ENCODE results near the gene WDR89. TPM values are rescaled to one million over a fixed set of nuclear protein-coding genes. Genes with fewer than 3 reads are reported as not detected.
A peak's percentile ranks its signal among the peaks of the same experiment; 100 is the strongest.
"Not testable (repeated sequence)": the region's sequence is repeated elsewhere in the genome, so short reads cannot be mapped to it uniquely, and the experiment has no call there.

The WDR89 gene
- total RNA-seq, 8 experiments from 2014 or later, result 11.9 to 22.5 (median 16.4) TPM

- Histone ChIP-seq H3K4me1 (replicated peaks in 1 of 2) (no peaks in the 10 kb centered on the region), H3K27ac (no peak overlapping the region), H3K4me3 (no peak overlapping the region)
- ATAC-seq (replicated peaks in 6 of 8), result no peak
- in situ Hi-C loops (cut with MboI; ENCODE audit: low pct_unique_long_range_greater_than_20kb in 2 of 9, low sequenced_read_pairs in 9 of 9, unreplicated experiment in 9 of 9), result no loop called here
Observed at GRCh38 chr14:63670692-63671091, 29.0 kb upstream of the WDR89 start.

DNA sequence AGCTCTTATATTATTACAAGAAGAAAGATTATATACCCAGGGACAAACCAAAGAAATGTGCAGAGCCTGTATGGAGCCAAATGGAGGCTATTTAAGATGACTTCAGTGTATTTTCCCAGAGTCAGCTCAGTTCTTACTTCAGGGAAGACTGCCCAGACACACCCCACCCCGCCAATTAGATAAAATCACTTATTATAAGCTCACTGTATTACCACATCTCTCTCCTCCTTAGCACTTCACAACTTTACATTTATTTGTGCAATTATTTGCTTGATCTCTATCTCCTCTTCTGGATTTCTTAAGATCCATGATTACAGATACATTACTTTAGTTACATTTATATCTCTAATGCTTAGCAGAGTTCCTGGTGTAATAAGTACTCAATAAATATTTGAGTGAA, 24.7 kb upstream of the WDR89 start:
- in situ Hi-C loops (cut with MboI; ENCODE audit: low pct_unique_long_range_greater_than_20kb in 2 of 9, low sequenced_read_pairs in 9 of 9, unreplicated experiment in 9 of 9), result no loop called here
- Histone ChIP-seq H3K27ac (no peak overlapping the region), H3K4me3 (no peak overlapping the region), H3K4me1 (replicated peaks in 1 of 2) (no peaks in the 10 kb centered on the region)
- 14 to 100% (median 78%) methylated on average over 1 of the region's 1 CpG; no CpG with 5 or more reads in 2 of the 10 experiments for WGBS, 10 experiments
- peak in 2 of 8 experiments; percentile 34 to 59 for ATAC-seq (replicated peaks in 6 of 8)

GRCh38 chr14:63663428-63664341, 22.0 kb upstream of the WDR89 start:
- Histone ChIP-seq H3K27ac (no peak overlapping the region), H3K4me3 (no peak overlapping the region), H3K4me1 (replicated peaks in 1 of 2) (no peaks in the 10 kb centered on the region)
- in situ Hi-C loops (cut with MboI; ENCODE audit: low pct_unique_long_range_greater_than_20kb in 2 of 9, low sequenced_read_pairs in 9 of 9, unreplicated experiment in 9 of 9), result no loop called here
- 90 to 100% (median 100%) methylated on average over 3 to 5 of the region's 12 CpGs; no CpG with 5 or more reads in 6 of the 10 experiments for WGBS, 10 experiments
- peak in 6 of 8 experiments; percentile 16 to 76 (median 38) for ATAC-seq (replicated peaks in 6 of 8)

- no peak for ATAC-seq (replicated peaks in 6 of 8)
- in situ Hi-C loops (cut with MboI; ENCODE audit: low pct_unique_long_range_greater_than_20kb in 2 of 9, low sequenced_read_pairs in 9 of 9, unreplicated experiment in 9 of 9), result no loop called here
- no peaks in the 10 kb centered on the region for H3K4me1 ChIP-seq (replicated peaks in 1 of 2)
- H3K4me3 ChIP-seq, result no peak overlapping the region
- no peak overlapping the region for H3K27ac ChIP-seq
- 77 to 100% (median 96%) methylated on average over 1 to 5 of the region's 8 CpGs; no CpG with 5 or more reads in 6 of the 10 experiments for WGBS, 10 experiments
Observed at GRCh38 chr14:63662776-63663175, 21.1 kb upstream of the WDR89 start.

DNA sequence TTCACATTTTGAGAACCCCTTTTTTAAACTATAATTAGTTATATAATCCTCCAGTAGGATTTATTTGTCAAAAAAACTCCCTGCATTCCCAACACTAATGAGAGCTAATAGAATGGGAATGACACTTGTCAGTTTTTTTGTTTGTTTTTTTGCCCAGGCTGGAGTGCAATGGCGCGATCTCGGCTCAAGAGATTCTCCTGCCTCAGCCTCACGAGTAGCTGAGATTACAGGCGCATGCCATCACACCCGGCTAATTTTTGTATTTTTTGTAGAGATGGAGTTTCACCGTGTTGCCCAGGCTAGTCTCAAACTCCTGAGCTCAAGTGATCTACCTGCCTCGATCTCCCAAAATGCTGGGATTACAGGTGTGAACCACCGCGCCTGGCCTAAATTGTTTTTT, 20.2 kb upstream of the WDR89 start:
- not testable (repeated sequence) for ATAC-seq (replicated peaks in 6 of 8)

GRCh38 chr14:63659726-63660125, 18.1 kb upstream of the WDR89 start:
- 40 to 100% (median 85%) methylated on average over 1 to 4 of the region's 4 CpGs; no CpG with 5 or more reads in 2 of the 10 experiments for WGBS, 10 experiments
- Histone ChIP-seq H3K4me1 (replicated peaks in 1 of 2) (no peaks in the 10 kb centered on the region), H3K27ac (no peak overlapping the region), H3K4me3 (no peak overlapping the region)
- ATAC-seq (replicated peaks in 6 of 8), result peak in 3 of 8 experiments; percentile 27 to 35 (median 30)
- in situ Hi-C loops (cut with MboI; ENCODE audit: low pct_unique_long_range_greater_than_20kb in 2 of 9, low sequenced_read_pairs in 9 of 9, unreplicated experiment in 9 of 9), result no loop called here

More for the DNA sequence above, 20.2 kb upstream of the WDR89 start:
- H3K4me3 ChIP-seq; in situ Hi-C loops (cut with MboI; ENCODE audit: low pct_unique_long_range_greater_than_20kb in 2 of 9, low sequenced_read_pairs in 9 of 9, unreplicated experiment in 9 of 9); H3K4me1 ChIP-seq (replicated peaks in 1 of 2); H3K27ac ChIP-seq: not testable (repeated sequence)
- 88 to 98% (median 95%) methylated on average over 4 to 10 of the region's 10 CpGs; no CpG with 5 or more reads in 4 of the 10 experiments for WGBS, 10 experiments

DNA sequence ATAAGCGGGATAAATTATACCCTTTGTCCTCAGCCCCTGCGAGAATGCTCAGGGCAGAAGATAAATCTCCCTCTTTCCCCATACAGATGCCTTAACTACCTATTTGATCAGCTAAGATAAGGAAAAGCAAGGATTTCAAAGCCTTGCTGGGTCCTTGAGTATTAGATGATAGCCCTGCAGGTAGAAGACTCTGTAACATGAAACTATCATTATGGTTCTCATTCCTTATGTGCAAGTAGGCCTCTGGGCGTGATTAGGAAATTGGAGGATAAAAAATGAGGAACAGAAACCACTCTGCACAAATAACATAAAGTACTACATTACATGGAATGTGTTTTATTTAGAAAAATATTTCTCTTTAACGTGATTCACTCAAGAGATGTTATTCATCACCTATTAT, 14.5 kb upstream of the WDR89 start:
- Histone ChIP-seq H3K4me3 (no peak overlapping the region), H3K27ac (no peak overlapping the region), H3K4me1 (replicated peaks in 1 of 2) (no peaks in the 10 kb centered on the region)
- no peak for ATAC-seq (replicated peaks in 6 of 8)
- whole genome bisulfite sequencing, 10 experiments, result 80 to 100% (median 94%) methylated on average over 2 to 4 of the region's 4 CpGs; no CpG with 5 or more reads in 1 of the 10 experiments
- in situ Hi-C loops (cut with MboI; ENCODE audit: low pct_unique_long_range_greater_than_20kb in 2 of 9, low sequenced_read_pairs in 9 of 9, unreplicated experiment in 9 of 9), result no loop called here

DNA sequence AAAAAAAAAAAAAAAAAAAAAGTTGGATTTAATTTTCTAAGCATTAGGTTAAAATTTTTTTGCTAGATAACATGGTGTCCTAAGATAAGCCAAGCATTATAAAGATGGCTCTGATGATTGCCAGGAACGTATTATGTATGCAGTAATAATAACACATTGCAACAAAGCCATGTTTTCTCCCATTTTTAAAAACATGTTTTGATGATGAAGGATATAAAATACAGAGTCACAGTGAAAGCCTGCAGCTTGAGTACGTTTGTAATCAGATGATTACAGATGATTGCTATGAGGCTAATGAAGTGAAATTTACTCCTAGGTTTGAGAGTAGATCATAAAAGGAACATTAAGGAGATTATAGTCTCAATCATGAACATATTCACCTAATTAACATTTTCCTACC, 13.3 kb upstream of the WDR89 start:
- WGBS, 10 experiments, result 50 to 100% (median 80%) methylated on average over 1 to 2 of the region's 2 CpGs
- H3K27ac ChIP-seq, result no peak overlapping the region
- no peak for ATAC-seq (replicated peaks in 6 of 8)
- in situ Hi-C loops (cut with MboI; ENCODE audit: low pct_unique_long_range_greater_than_20kb in 2 of 9, low sequenced_read_pairs in 9 of 9, unreplicated experiment in 9 of 9), result no loop called here
- no peaks in the 10 kb centered on the region for H3K4me1 ChIP-seq (replicated peaks in 1 of 2)
- no peak overlapping the region for H3K4me3 ChIP-seq

DNA sequence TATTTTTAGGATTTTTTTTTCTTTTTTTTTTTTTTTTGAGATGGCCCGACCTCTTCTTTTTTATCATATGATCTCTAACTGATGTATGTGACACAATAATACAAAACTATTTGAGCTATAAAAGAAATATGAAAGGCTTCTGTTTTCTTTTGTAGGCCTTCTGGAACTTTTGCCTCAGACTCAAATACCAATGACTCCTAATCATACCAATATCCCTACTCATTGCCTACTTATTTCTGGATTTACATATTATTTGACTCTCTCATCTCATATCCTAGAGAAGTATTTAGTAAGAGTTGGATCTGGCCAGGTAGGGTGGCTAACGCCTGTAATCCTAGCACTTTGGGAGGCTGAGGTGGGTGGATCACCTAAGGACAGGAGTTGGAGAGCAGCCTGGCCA, 12.7 kb upstream of the WDR89 start:
- Histone ChIP-seq H3K4me1 (replicated peaks in 1 of 2) (no peaks in the 10 kb centered on the region), H3K27ac (no peak overlapping the region), H3K4me3 (no peak overlapping the region)
- no peak for ATAC-seq (replicated peaks in 6 of 8)
- in situ Hi-C loops (cut with MboI; ENCODE audit: low pct_unique_long_range_greater_than_20kb in 2 of 9, low sequenced_read_pairs in 9 of 9, unreplicated experiment in 9 of 9), result no loop called here
- WGBS, 10 experiments, result 33 to 100% (median 91%) methylated on average over 1 to 2 of the region's 2 CpGs; no CpG with 5 or more reads in 4 of the 10 experiments

DNA sequence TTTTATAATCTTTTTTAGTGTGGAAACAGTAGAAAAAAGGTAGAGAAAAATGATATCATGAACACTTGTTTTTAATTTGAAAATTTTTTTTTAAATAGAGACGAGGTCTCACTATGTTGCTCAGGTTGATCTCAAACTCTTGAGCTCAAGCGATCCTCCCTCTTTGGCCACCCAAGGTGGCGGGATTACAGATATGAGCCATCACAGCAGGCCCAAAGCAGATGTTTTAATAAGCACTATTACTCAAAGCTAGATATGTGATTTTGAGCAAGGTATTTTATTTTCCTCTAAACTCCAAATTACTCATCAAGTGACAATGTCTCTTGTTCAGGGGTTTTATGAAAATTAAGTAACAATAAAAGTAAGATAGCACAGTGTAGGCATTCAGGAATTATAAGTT, 10.7 kb upstream of the WDR89 start:
- 83 to 100% (median 92%) methylated on average over 2 to 3 of the region's 3 CpGs; no CpG with 5 or more reads in 3 of the 10 experiments for WGBS, 10 experiments
- no peak overlapping the region for H3K27ac ChIP-seq

DNA sequence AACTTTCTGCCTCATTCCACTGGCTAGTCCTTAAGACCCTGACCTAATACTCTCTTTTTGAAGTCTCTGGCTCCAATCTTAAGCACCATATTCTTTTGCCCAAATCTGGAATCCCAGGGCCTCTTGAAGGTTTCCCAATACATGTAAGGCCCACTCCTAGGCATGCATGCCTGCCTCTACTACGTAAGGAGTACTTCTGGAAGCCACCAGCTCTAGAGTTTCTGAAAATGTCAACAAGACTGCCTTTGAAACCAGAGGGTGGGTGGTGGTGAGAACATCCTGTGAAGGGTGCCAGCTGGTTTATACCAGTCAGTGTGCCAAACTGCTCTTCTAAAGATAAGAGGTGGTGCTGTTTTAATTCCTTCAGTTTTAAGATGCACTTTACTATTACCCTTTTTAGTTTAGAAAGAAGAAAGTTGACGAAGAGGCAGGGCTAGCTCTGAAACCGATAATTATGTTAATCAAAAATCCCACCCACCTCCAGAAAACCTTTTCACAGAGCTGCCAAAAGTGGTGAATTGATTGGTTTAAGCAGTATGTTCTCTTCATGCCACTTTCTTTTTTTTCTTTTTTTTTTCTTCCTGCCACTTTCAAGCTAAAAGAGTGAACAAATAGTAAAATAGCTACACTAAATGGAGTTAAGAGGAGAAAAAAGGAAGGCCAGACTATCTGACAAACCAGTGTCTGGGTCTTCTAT, 8.7 kb upstream of the WDR89 start:
- Histone ChIP-seq H3K27ac (no peak overlapping the region), H3K4me3 (no peak overlapping the region), H3K4me1 (replicated peaks in 1 of 2) (no peaks in the 10 kb centered on the region)
- ATAC-seq (replicated peaks in 6 of 8), result no peak
- in situ Hi-C loops (cut with MboI; ENCODE audit: low pct_unique_long_range_greater_than_20kb in 2 of 9, low sequenced_read_pairs in 9 of 9, unreplicated experiment in 9 of 9), result no loop called here
- WGBS, 10 experiments, result 61 to 90% (median 76%) methylated on average over 1 to 3 of the region's 3 CpGs; no CpG with 5 or more reads in 3 of the 10 experiments

More for the DNA sequence above, 10.7 kb upstream of the WDR89 start:
- no peak for ATAC-seq (replicated peaks in 6 of 8)
- no peaks in the 10 kb centered on the region for H3K4me1 ChIP-seq (replicated peaks in 1 of 2)
- in situ Hi-C loops (cut with MboI; ENCODE audit: low pct_unique_long_range_greater_than_20kb in 2 of 9, low sequenced_read_pairs in 9 of 9, unreplicated experiment in 9 of 9), result no loop called here
- H3K4me3 ChIP-seq, result no peak overlapping the region

- Histone ChIP-seq H3K4me1 (replicated peaks in 1 of 2) (no peaks in the 10 kb centered on the region), H3K27ac (no peak overlapping the region), H3K4me3 (no peak overlapping the region)
- no peak for ATAC-seq (replicated peaks in 6 of 8)
- in situ Hi-C loops (cut with MboI; ENCODE audit: low pct_unique_long_range_greater_than_20kb in 2 of 9, low sequenced_read_pairs in 9 of 9, unreplicated experiment in 9 of 9), result loop anchor here in 1 of 9 experiments (25.0 kb wide), 1 partner anchor 261 kb away; no protein-coding TSS in a partner anchor
- 40 to 100% (median 85%) methylated on average over 1 to 5 of the region's 6 CpGs; no CpG with 5 or more reads in 1 of the 10 experiments for WGBS, 10 experiments
Observed at GRCh38 chr14:63647696-63648410, 6.2 kb upstream of the WDR89 start.
